Measurements from ENCODE around the gene NTN5. TPM values are rescaled to one million over a fixed set of nuclear protein-coding genes. Genes with fewer than 3 reads are reported as not detected.

NTN5 gene
- total and polyA plus RNA-seq, 2 donors from 2014 or later = 0.52 to 0.85 TPM

- intact Hi-C loops (cut with DNase I) = no loop called here
- Histone ChIP-seq H3K4me3 (ENCODE audit: low read length in 3 of 3) (peak overlapping the region; percentile 81 to 93 (median 85)), H3K9ac (ENCODE audit: low read length in 3 of 3) (peak overlapping the region; percentile 59 to 94 (median 91)), H3K36me3 (ENCODE audit: control insufficient read depth in 2 of 3, insufficient read depth in 3 of 3, low read length in 3 of 3) (peaks cover 0 to 2% (median 0%) of the 10 kb centered on the region in 3 donors), H3K9me3 (ENCODE audit: control insufficient read depth in 2 of 3, insufficient read depth in 1 of 3, low read length in 3 of 3) (no peaks in the 10 kb centered on the region), H3K4me1 (ENCODE audit: control insufficient read depth in 2 of 3, insufficient read depth in 2 of 3, low read depth in 1 of 3, low read length in 3 of 3) (peaks cover 8 to 32% (median 29%) of the 10 kb centered on the region in 3 donors), H3K27ac (ENCODE audit: low read depth in 2 of 2, low read length in 2 of 2) (peak overlapping the region; percentile 98 to 99), H3K27me3 (ENCODE audit: control insufficient read depth, insufficient read depth, low read length) (no peaks in the 10 kb centered on the region)
- TF ChIP-seq CTCF (IDR thresholded peaks at IDR 0.05; ENCODE audit: borderline replicate concordance, extremely low read depth, insufficient read depth) = peak; percentile 14
- FAIRE-seq (peak; percentile 66), DNase-seq (peak; percentile 100)
Observed at GRCh38 chr19:48637449-48637947, 35.3 kb downstream of the NTN5 start.

DNA sequence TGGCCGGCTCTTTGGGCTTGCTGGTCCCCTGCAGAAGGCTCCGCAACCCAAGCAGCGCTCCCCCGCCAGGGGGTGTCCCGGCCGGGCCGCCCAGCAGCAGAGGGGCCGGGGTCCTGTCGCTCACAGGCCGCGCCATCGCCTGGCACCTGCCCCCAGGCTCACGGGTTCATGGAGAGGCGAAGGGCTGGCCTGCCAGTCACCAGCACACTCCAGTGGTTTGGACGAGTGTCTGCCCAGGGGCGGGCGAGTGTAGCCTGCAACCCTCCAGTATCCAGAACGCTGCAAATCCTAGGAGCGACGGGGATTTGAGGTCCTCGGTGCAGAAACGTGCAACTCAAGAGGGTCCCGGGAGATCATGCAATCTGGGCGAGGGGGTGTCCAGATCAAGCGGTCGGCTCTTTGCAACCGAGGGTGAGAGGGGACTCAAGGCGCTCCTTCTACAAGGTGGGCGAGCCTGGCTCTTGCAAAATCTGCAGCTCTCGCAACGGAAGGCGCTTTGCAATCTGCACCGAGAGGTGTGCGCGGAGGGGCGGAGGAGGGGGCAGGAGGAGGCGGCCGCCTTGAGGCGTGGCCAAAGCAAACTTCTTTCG is 35.9 kb downstream of the NTN5 start, which contains the start of gene DBP:
Gene DBP, minus strand, starts transcription at position 521 of the 590 bp plus-strand sequence. Its CDS starts 385 bp downstream, at position 136.
- H3K9me3 ChIP-seq (ENCODE audit: control insufficient read depth in 2 of 3, insufficient read depth in 1 of 3, low read length in 3 of 3) = no peaks in the 10 kb centered on the region
- H3K4me3 ChIP-seq (ENCODE audit: low read length in 3 of 3) = peak within 1 kb of the TSS; percentile 81 to 93 (median 85)
- peaks cover 0 to 2% (median 0%) of the 10 kb centered on the region in 3 donors for H3K36me3 ChIP-seq (ENCODE audit: control insufficient read depth in 2 of 3, insufficient read depth in 3 of 3, low read length in 3 of 3)
- no peak for FAIRE-seq
- TF ChIP-seq CTCF (IDR thresholded peaks at IDR 0.05; ENCODE audit: borderline replicate concordance, extremely low read depth, insufficient read depth) = no peak
- peak in 2 of 5 donors; percentile 77 to 92 for DNase-seq
- intact Hi-C loops (cut with DNase I) = no loop called here
- H3K27ac ChIP-seq (ENCODE audit: low read depth in 2 of 2, low read length in 2 of 2) = peak within 1 kb of the TSS; percentile 98 to 99
- peak within 1 kb of the TSS; percentile 59 to 96 (median 91) for H3K9ac ChIP-seq (ENCODE audit: low read length in 3 of 3)
- H3K4me1 ChIP-seq (ENCODE audit: control insufficient read depth in 2 of 3, insufficient read depth in 2 of 3, low read depth in 1 of 3, low read length in 3 of 3) = peaks cover 8 to 32% (median 29%) of the 10 kb centered on the region in 3 donors
- no peaks in the 10 kb centered on the region for H3K27me3 ChIP-seq (ENCODE audit: control insufficient read depth, insufficient read depth, low read length)

GRCh38 chr19:48635966-48636858 is 36.6 kb downstream of the NTN5 start:
- Histone ChIP-seq H3K27ac (ENCODE audit: low read depth in 2 of 2, low read length in 2 of 2) (peak overlapping the region; percentile 98 to 99), H3K36me3 (ENCODE audit: control insufficient read depth in 2 of 3, insufficient read depth in 3 of 3, low read length in 3 of 3) (peaks cover 0 to 5% (median 3%) of the 10 kb centered on the region in 3 donors), H3K27me3 (ENCODE audit: control insufficient read depth, insufficient read depth, low read length) (no peaks in the 10 kb centered on the region), H3K4me1 (ENCODE audit: control insufficient read depth in 2 of 3, insufficient read depth in 2 of 3, low read depth in 1 of 3, low read length in 3 of 3) (peaks cover 8 to 32% (median 30%) of the 10 kb centered on the region in 3 donors), H3K9ac (ENCODE audit: low read length in 3 of 3) (peak overlapping the region; percentile 44 to 96 (median 80)), H3K9me3 (ENCODE audit: control insufficient read depth in 2 of 3, insufficient read depth in 1 of 3, low read length in 3 of 3) (no peaks in the 10 kb centered on the region), H3K4me3 (ENCODE audit: low read length in 3 of 3) (peak overlapping the region; percentile 62 to 93 (median 78))
- no peak for FAIRE-seq
- DNase-seq = peak in 3 of 5 donors; percentile 65 to 88 (median 87)
- TF ChIP-seq CTCF (IDR thresholded peaks at IDR 0.05; ENCODE audit: borderline replicate concordance, extremely low read depth, insufficient read depth) = no peak
- intact Hi-C loops (cut with DNase I) = no loop called here

Measured in kidney (tissue), 14 donors.